Measurements from ENCODE around the gene HDAC2.

HDAC2 gene

GRCh38 chr6:113893866-113894265 is 77.1 kb downstream of the HDAC2 start:
- ChIA-PET CTCF (interaction anchor here (0.6 kb wide), 1 partner anchor 9 kb away, joined by 3 read pairs; no protein-coding TSS in a partner anchor), POLR2A (no interaction called here)
- DNase-seq (ENCODE audit: extremely low spot score), result no peak
- TF ChIP-seq SP1 (IDR thresholded peaks at IDR 0.05) (no peak), FOXA1 (IDR thresholded peaks at IDR 0.05) (no peak), L3MBTL2 (conservative IDR thresholded peaks at IDR 0.05) (no peak), NFRKB (IDR thresholded peaks at IDR 0.05) (no peak), CTBP1 (IDR thresholded peaks at IDR 0.05; ENCODE audit: borderline replicate concordance) (no peak), ZNF384 (IDR thresholded peaks at IDR 0.05) (no peak), SUZ12 (IDR thresholded peaks at IDR 0.05) (no peak), ARNT (IDR thresholded peaks at IDR 0.05) (no peak), LEF1 (IDR thresholded peaks at IDR 0.05; ENCODE audit: borderline replicate concordance) (no peak), BHLHE40 (IDR thresholded peaks at IDR 0.05; ENCODE audit: borderline replicate concordance) (no peak), ELF4 (IDR thresholded peaks at IDR 0.05) (no peak), HDGF (IDR thresholded peaks at IDR 0.05; ENCODE audit: borderline replicate concordance) (no peak), TARDBP (IDR thresholded peaks at IDR 0.05) (no peak)

- no peak for DNase-seq (ENCODE audit: extremely low spot score)
- TF ChIP-seq SUZ12 (IDR thresholded peaks at IDR 0.05), result no peak
- POLR2A ChIA-PET, result no interaction called here
- CTCF ChIA-PET, result interaction anchor here (0.6 kb wide), 1 partner anchor 8 kb away, joined by 3 read pairs; no protein-coding TSS in a partner anchor
Observed at GRCh38 chr6:113893451-113893850, 77.5 kb downstream of the HDAC2 start.

- no peak for DNase-seq (ENCODE audit: extremely low spot score)
- CTCF ChIA-PET, result interaction anchor here (1.2 to 2.9 kb wide), 2 partner anchors 9 to 14 kb away, joined by 4 to 8 read pairs; no protein-coding TSS in a partner anchor
- POLR2A ChIA-PET, result no interaction called here
- TF ChIP-seq, protein P1, sequence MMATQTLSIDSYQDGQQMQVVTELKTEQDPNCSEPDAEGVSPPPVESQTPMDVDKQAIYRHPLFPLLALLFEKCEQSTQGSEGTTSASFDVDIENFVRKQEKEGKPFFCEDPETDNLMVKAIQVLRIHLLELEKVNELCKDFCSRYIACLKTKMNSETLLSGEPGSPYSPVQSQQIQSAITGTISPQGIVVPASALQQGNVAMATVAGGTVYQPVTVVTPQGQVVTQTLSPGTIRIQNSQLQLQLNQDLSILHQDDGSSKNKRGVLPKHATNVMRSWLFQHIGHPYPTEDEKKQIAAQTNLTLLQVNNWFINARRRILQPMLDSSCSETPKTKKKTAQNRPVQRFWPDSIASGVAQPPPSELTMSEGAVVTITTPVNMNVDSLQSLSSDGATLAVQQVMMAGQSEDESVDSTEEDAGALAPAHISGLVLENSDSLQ (IDR thresholded peaks at IDR 0.05), result peak; percentile 41
- TF ChIP-seq SUZ12 (IDR thresholded peaks at IDR 0.05), result no peak
Observed at GRCh38 chr6:113888956-113889630, 81.9 kb downstream of the HDAC2 start.

DNA sequence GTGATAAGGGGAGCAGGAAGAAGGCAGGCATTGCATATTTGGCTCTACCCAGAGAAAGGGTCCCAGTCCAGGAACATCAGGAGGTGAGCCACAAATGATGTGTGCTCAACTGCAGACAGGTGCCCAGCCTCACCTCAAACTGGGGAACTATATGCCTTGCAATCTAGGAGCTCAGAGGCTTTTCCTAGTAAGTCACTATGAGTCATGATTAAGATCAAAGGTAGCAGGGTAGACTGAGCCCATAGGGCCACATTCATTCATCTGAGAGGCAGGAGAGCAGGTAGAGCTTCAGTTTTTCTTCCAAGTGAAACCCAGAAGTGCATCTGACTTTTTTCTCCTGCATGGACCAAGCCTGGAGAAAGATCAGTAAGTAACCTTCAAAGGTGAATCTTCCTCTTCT is 82.5 kb downstream of the HDAC2 start:
- POLR2A ChIA-PET, result no interaction called here
- TF ChIP-seq BHLHE40 (IDR thresholded peaks at IDR 0.05; ENCODE audit: borderline replicate concordance) (no peak), TARDBP (IDR thresholded peaks at IDR 0.05) (no peak), FOXA1 (IDR thresholded peaks at IDR 0.05) (no peak), L3MBTL2 (conservative IDR thresholded peaks at IDR 0.05) (no peak), LEF1 (IDR thresholded peaks at IDR 0.05; ENCODE audit: borderline replicate concordance) (no peak), ARNT (IDR thresholded peaks at IDR 0.05) (no peak), CTBP1 (IDR thresholded peaks at IDR 0.05; ENCODE audit: borderline replicate concordance) (no peak), SUZ12 (IDR thresholded peaks at IDR 0.05) (no peak), FOXM1 (IDR thresholded peaks at IDR 0.05; ENCODE audit: borderline replicate concordance) (no peak), NFRKB (IDR thresholded peaks at IDR 0.05) (no peak), HDGF (IDR thresholded peaks at IDR 0.05; ENCODE audit: borderline replicate concordance) (no peak), FOXK2 (IDR thresholded peaks at IDR 0.05) (no peak), ELF4 (IDR thresholded peaks at IDR 0.05) (no peak), SP1 (IDR thresholded peaks at IDR 0.05) (no peak), ZNF384 (IDR thresholded peaks at IDR 0.05) (no peak)
- TF ChIP-seq, protein P1 (IDR thresholded peaks at IDR 0.05), result no peak

GRCh38 chr6:113886512-113886911 is 84.4 kb downstream of the HDAC2 start:
- ChIA-PET POLR2A (no interaction called here), CTCF (no interaction called here)
- DNase-seq (ENCODE audit: extremely low spot score), result no peak
- TF ChIP-seq ARNT (IDR thresholded peaks at IDR 0.05), result no peak
- no peak for TF ChIP-seq ELF4 (IDR thresholded peaks at IDR 0.05)
- TF ChIP-seq, protein P1 (IDR thresholded peaks at IDR 0.05), result no peak
- TF ChIP-seq LEF1 (IDR thresholded peaks at IDR 0.05; ENCODE audit: borderline replicate concordance), result no peak
- no peak for TF ChIP-seq L3MBTL2 (conservative IDR thresholded peaks at IDR 0.05)
- TF ChIP-seq BHLHE40 (IDR thresholded peaks at IDR 0.05; ENCODE audit: borderline replicate concordance), result no peak
- TF ChIP-seq SUZ12 (IDR thresholded peaks at IDR 0.05), result no peak
- no peak for TF ChIP-seq HDGF (IDR thresholded peaks at IDR 0.05; ENCODE audit: borderline replicate concordance)
- no peak for TF ChIP-seq FOXA1 (IDR thresholded peaks at IDR 0.05)
- no peak for TF ChIP-seq SP1 (IDR thresholded peaks at IDR 0.05)
- TF ChIP-seq ZNF384 (IDR thresholded peaks at IDR 0.05), result no peak
- no peak for TF ChIP-seq CTBP1 (IDR thresholded peaks at IDR 0.05; ENCODE audit: borderline replicate concordance)
- no peak for TF ChIP-seq FOXM1 (IDR thresholded peaks at IDR 0.05; ENCODE audit: borderline replicate concordance)
- TF ChIP-seq TARDBP (IDR thresholded peaks at IDR 0.05), result no peak

More for the DNA sequence above, 82.5 kb downstream of the HDAC2 start:
- no peak for DNase-seq (ENCODE audit: extremely low spot score)
- CTCF ChIA-PET, result interaction anchor here (2.9 kb wide), 1 partner anchor 9 kb away, joined by 8 read pairs; no protein-coding TSS in a partner anchor

DNA sequence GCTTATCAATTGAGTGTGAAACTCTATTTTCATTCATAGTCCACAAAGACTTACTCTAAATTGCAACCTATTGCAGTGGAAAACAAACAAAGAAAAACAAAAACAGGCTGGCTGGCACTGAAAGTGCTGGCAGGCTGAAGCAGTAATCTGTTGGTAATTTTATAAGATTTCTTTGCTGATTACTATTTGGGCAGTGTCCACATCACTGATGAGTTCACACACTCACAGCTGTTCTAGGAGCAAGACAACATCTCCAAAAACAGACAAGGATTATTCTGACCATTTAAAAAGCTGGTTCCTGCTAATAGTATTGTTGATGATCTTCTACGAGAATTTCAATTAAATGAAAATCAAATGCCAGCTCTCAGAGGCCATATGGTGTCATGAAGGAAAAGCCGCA is 86.9 kb downstream of the HDAC2 start:
- no peak for TF ChIP-seq SP1 (IDR thresholded peaks at IDR 0.05)
- no peak for TF ChIP-seq ELF4 (IDR thresholded peaks at IDR 0.05)
- no peak for TF ChIP-seq SUZ12 (IDR thresholded peaks at IDR 0.05)
- TF ChIP-seq HDGF (IDR thresholded peaks at IDR 0.05; ENCODE audit: borderline replicate concordance), result no peak
- no peak for TF ChIP-seq L3MBTL2 (conservative IDR thresholded peaks at IDR 0.05)
- no peak for TF ChIP-seq ARNT (IDR thresholded peaks at IDR 0.05)
- no peak for TF ChIP-seq ZNF384 (IDR thresholded peaks at IDR 0.05)
- ChIA-PET POLR2A (no interaction called here), CTCF (interaction anchor here (1.1 kb wide), 1 partner anchor 30 kb away, joined by 3 read pairs; no protein-coding TSS in a partner anchor)
- no peak for DNase-seq (ENCODE audit: extremely low spot score)
